HepG2 (cell line): ENCODE measurements around the gene LHFPL2. TPM values are rescaled to one million over a fixed set of nuclear protein-coding genes. Genes with fewer than 3 reads are reported as not detected.

Source experiments
- ATAC-seq: fragments of 200-7000 bp; cut with Tn5 transposase; 3 replicates; pipeline ENCODE4 v1.9.1; 2020; ENCODE audit warnings: mild to moderate bottlenecking, moderate library complexity
- BruUV-seq: library from RNA; stranded (reverse); fragments of 400-500 nt; replicated peaks from 2 replicates; lab custom pipeline; 2021; lab: Mats Ljungman, UMichigan
- CTCF ChIA-PET: fragments of 300-600 bp; formaldehyde crosslinking; extraction: SDS; loops from one replicate; lab custom pipeline; 2021; ENCODE audit warnings: low total read pairs, inconsistent platforms, low intra/inter-chr PET ratio; lab: Yijun Ruan, JAX
- POLR2A ChIA-PET: fragments of 350-600 bp; sonication (Branson Sonifier 250); formaldehyde crosslinking; loops from one replicate; lab custom pipeline; 2020; ENCODE audit warnings: antibody characterized with exemption, inconsistent platforms; lab: Yijun Ruan, JAX
- DNase-seq: peaks from one replicate; pipeline ENCODE4 v3.0.0-alpha.2; 2015; ENCODE audit warnings: low spot score
- FAIRE-seq: peaks from 3 replicates; lab custom pipeline; 2011; peaks lifted over from hg19 to GRCh38; lab: Jason Lieb, UNC
- H2AFZ ChIP-seq: one replicate; pipeline ENCODE4 v1.6.1; 2011; ENCODE audit warnings: low read length, inconsistent platforms
- H3K27ac ChIP-seq: fragments of 300-600 bp; 3 replicates; pipeline ENCODE4 v1.8.0; 2011; ENCODE audit warnings: mixed run types, mild to moderate bottlenecking, mixed read lengths, low read length, inconsistent platforms; ENCODE audit not compliant: insufficient read depth; ENCODE audit errors: extremely low read length
- H3K27me3 ChIP-seq, 2 experiments: fragments of 200-600 bp in 1 of 2; 2 replicates in 1 of 2; 3 replicates in 1 of 2; pipeline versions ENCODE4 v1.6.0 to v1.8.0; 2011; ENCODE audit warnings: low read length in 2 of 2, mild to moderate bottlenecking in 2 of 2, moderate library complexity in 2 of 2, inconsistent platforms in 1 of 2; ENCODE audit not compliant: insufficient read depth in 2 of 2, control insufficient read depth in 1 of 2
- H3K36me3 ChIP-seq, 2 experiments: fragments of 200-600 bp in 1 of 2; replicated peaks in 1 of 2; 2 replicates in 1 of 2; 3 replicates in 1 of 2; pipeline versions ENCODE4 v1.5.1 to v1.8.0; 2011; ENCODE audit warnings: low read length in 2 of 2, inconsistent platforms in 1 of 2; ENCODE audit not compliant: insufficient read depth in 2 of 2, control insufficient read depth in 1 of 2
- H3K4me1 ChIP-seq: 2 replicates; pipeline ENCODE4 v1.5.1; 2012; ENCODE audit warnings: low read length, inconsistent platforms; ENCODE audit not compliant: insufficient read depth
- H3K4me2 ChIP-seq: 2 replicates; pipeline ENCODE4 v1.6.0; 2011; ENCODE audit warnings: low read depth, low read length, inconsistent platforms
- H3K4me3 ChIP-seq, 3 experiments: fragments of 200-600 bp in 1 of 3; sonication (generic), shearing (Covaris generic) in 1 of 3; replicated peaks in 1 of 3; 2 replicates each; pipeline ENCODE4 v1.5.1; 2011 to 2016; ENCODE audit warnings: low read length in 3 of 3, inconsistent platforms in 2 of 3, low read depth in 2 of 3, mild to moderate bottlenecking in 2 of 3, control low read depth in 1 of 3, mixed read lengths in 1 of 3; ENCODE audit not compliant: insufficient read depth in 1 of 3
- H3K79me2 ChIP-seq: one replicate; pipeline ENCODE4 v1.6.1; 2011; ENCODE audit warnings: low read length, inconsistent platforms; ENCODE audit not compliant: insufficient read depth
- H3K9ac ChIP-seq: 2 replicates; pipeline ENCODE4 v1.6.0; 2011; ENCODE audit warnings: mild to moderate bottlenecking, low read depth, low read length, inconsistent platforms; ENCODE audit not compliant: insufficient read depth
- H3K9me3 ChIP-seq: 2 replicates; pipeline ENCODE4 v1.5.1; 2012; ENCODE audit warnings: mild to moderate bottlenecking, low read length
- H4K20me1 ChIP-seq: 2 replicates; pipeline ENCODE4 v1.6.0; 2011; ENCODE audit warnings: inconsistent platforms, mild to moderate bottlenecking, low read length, moderate library complexity; ENCODE audit not compliant: insufficient read depth
- ATAD3A ChIP-seq: sonication (generic); formaldehyde crosslinking; IDR thresholded peaks from 2 replicates; pipeline ENCODE4 v1.4.0; 2020; ENCODE audit warnings: missing genetic modification reagents
- HDAC6 ChIP-seq: fragments of 200-600 bp; sonication (generic); IDR thresholded peaks from 2 replicates; pipeline ENCODE4 v1.7.0; 2017; ENCODE audit warnings: mild to moderate bottlenecking, antibody characterized with exemption, low read length, low read depth
- NCOA5 ChIP-seq: sonication (generic); formaldehyde crosslinking; IDR thresholded peaks from 2 replicates; pipeline ENCODE4 v1.4.0; 2020; ENCODE audit warnings: missing genetic modification reagents
- POLR2A ChIP-seq, 2 experiments: IDR thresholded peaks; 2 replicates each; pipeline ENCODE4 v1.6.1; 2011; ENCODE audit warnings: low read depth in 2 of 2, low read length in 2 of 2, mild to moderate bottlenecking in 1 of 2, moderate library complexity in 1 of 2; ENCODE audit not compliant: insufficient read depth in 1 of 2
- RBM22 ChIP-seq: fragments of 200-400 bp; formaldehyde crosslinking; optimal IDR thresholded peaks from 2 replicates; pipeline ENCODE3; 2017; ENCODE audit warnings: mild to moderate bottlenecking, low read length, moderate library complexity
- STAT5B ChIP-seq: sonication (generic); formaldehyde crosslinking; IDR thresholded peaks from 2 replicates; pipeline ENCODE4 v1.4.0; 2020; ENCODE audit warnings: missing genetic modification reagents
- ZBTB38 ChIP-seq: sonication (generic); formaldehyde crosslinking; IDR thresholded peaks from 2 replicates; pipeline ENCODE4 v1.5.1; 2020; ENCODE audit warnings: mild to moderate bottlenecking, missing genetic modification reagents
- ZNF232 ChIP-seq: sonication (generic); formaldehyde crosslinking; IDR thresholded peaks from 2 replicates; pipeline ENCODE4 v1.4.0; 2020; ENCODE audit warnings: missing genetic modification reagents, borderline replicate concordance
- WGBS: methylation state at CpG from one replicate; pipeline ENCODE4 v1.1.6; 2017; ENCODE audit warnings: low lambda C conversion rate; 5-methylcytosine and 5-hydroxymethylcytosine counted together
- in situ Hi-C: cut with HindIII; loops from 2 replicates; pipeline ENCODE4 v1.10.0; 2017; ENCODE audit warnings: low pct_unique_long_range_greater_than_20kb; ENCODE audit not compliant: extremely low pct_ligation_motif_present
- intact Hi-C: fragments of 100-400 bp; cut with micrococcal nuclease; formaldehyde crosslinking; loops from one replicate; pipeline ENCODE4 v1.10.0; 2022; ENCODE audit not compliant: unreplicated experiment
- polyA plus RNA-seq, 8 experiments: library from polyadenylated mRNA; depleted of rRNA in 3 of 8; stranded (reverse) in 7 of 8; unstranded in 1 of 8; fragments of >200 nt; fragmentation: Illumina TruSeq in 4 of 8; extraction: Trizol in 4 of 8; gene quantifications; 2 replicates each; pipeline versions ENCODE4 v1.2.1 to v1.2.3, GENCODE V29; 2011 to 2016; ENCODE audit warnings: low read depth in 4 of 8, missing spikeins in 1 of 8, mixed read lengths in 1 of 8; ENCODE audit not compliant: insufficient read depth in 1 of 8
- total RNA-seq, 5 experiments: library from RNA; depleted of rRNA; stranded (reverse); fragments of >200 nt; fragmentation: Illumina TruSeq; extraction: Trizol; gene quantifications; 2 replicates each; pipeline ENCODE4 v1.2.3, GENCODE V29; 2016; ENCODE audit warnings: low read depth in 1 of 5
- TF ChIP-seq, protein P1 (sequence below): sonication (generic); formaldehyde crosslinking; IDR thresholded peaks from 2 replicates; pipeline ENCODE4 v1.4.0; 2020; ENCODE audit warnings: missing genetic modification reagents
- TF ChIP-seq, protein P2 (sequence below): IDR thresholded peaks from 2 replicates; pipeline ENCODE4 v1.6.1; 2016; ENCODE audit warnings: low read depth, control low read depth
- TF ChIP-seq, protein P3 (sequence below), 2 experiments: sonication (generic) in 1 of 2; formaldehyde crosslinking in 1 of 2; IDR thresholded peaks; 2 replicates each; pipeline versions ENCODE4 v1.6.1 to v1.9.0; 2014 to 2022; ENCODE audit warnings: antibody characterized with exemption in 1 of 2, borderline replicate concordance in 1 of 2, inconsistent platforms in 1 of 2, low read depth in 1 of 2, missing genetic modification reagents in 1 of 2

The LHFPL2 gene
- total and polyA plus RNA-seq, 2 of the 13 experiments (the other 11 are each of a cell fraction or from before 2014, with no cell fraction given): 6.0 to 20.0 TPM

DNA sequence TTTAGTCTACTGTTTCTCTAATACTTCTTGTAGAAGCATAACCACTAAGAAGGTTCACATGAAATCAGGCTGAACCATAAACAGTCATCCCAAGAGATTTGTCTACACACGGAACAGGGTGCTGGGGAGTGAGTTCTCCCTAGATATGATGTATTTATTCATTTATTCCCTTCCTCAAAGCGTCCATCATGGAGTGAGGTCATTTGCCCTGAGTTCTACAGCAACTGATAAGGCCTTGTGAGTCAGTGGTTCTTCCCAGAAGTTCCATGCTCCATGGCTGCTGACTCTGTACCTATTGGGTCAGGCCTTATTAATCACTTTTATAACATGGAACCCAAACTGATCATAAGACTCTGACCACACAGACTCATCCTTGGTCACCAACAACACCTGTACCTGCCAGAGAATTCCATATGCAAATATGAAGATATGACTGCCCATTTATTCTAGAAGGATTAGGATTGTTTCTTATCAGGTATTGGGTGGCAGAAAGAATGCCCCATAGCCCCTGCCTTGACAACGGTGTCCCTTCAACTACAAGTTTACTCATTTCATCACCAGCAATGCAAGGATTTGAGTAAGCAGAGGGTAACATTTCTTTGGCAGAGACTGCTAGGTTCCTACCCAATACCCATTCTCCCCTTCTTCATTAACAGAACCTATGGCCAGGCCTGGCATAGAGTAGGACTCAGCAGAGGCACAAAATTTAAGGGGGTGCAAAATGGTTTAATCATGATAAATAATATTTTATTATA lies 118.1 kb downstream of the LHFPL2 start (continued):
- TF ChIP-seq, protein P1, sequence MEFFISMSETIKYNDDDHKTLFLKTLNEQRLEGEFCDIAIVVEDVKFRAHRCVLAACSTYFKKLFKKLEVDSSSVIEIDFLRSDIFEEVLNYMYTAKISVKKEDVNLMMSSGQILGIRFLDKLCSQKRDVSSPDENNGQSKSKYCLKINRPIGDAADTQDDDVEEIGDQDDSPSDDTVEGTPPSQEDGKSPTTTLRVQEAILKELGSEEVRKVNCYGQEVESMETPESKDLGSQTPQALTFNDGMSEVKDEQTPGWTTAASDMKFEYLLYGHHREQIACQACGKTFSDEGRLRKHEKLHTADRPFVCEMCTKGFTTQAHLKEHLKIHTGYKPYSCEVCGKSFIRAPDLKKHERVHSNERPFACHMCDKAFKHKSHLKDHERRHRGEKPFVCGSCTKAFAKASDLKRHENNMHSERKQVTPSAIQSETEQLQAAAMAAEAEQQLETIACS: no peak
- TF ChIP-seq, protein P2, sequence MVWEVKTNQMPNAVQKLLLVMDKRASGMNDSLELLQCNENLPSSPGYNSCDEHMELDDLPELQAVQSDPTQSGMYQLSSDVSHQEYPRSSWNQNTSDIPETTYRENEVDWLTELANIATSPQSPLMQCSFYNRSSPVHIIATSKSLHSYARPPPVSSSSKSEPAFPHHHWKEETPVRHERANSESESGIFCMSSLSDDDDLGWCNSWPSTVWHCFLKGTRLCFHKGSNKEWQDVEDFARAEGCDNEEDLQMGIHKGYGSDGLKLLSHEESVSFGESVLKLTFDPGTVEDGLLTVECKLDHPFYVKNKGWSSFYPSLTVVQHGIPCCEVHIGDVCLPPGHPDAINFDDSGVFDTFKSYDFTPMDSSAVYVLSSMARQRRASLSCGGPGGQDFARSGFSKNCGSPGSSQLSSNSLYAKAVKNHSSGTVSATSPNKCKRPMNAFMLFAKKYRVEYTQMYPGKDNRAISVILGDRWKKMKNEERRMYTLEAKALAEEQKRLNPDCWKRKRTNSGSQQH: no peak
- no peak for TF ChIP-seq ATAD3A

DNA sequence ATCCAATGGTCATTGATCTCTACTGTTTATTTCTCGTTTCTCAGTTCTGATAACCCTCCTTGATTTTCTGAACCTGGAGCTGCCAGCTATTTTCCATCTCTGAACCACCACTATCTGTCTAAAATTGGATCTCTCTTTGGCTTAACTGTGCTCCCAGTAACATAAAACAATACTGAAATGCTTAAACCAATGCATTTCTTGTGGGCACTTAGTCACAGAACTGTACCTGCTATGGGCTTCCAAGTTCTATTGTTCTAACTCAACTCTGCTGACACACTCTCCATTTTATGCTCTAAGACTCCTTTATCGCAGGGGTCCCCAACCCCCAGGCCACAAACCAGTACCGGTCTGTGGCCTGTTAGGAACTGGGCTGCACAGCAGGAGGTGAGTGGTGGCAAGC lies 120.6 kb downstream of the LHFPL2 start:
- FAIRE-seq: no peak
- in situ Hi-C loops (no loop called here), intact Hi-C loops (no loop called here)
- no peak for ATAC-seq
- TF ChIP-seq RBM22 (no peak), HDAC6 (no peak), STAT5B (CRISPR knock-in tag) (no peak), ZNF232 (CRISPR knock-in tag) (no peak), ZBTB38 (CRISPR knock-in tag) (no peak), POLR2A (IDR thresholded peaks at IDR 0.05; ENCODE audit: insufficient read depth in 1 of 2, low read depth in 2 of 2, low read length in 2 of 2) (no peak), NCOA5 (no peak)
- TF ChIP-seq, protein P3, sequence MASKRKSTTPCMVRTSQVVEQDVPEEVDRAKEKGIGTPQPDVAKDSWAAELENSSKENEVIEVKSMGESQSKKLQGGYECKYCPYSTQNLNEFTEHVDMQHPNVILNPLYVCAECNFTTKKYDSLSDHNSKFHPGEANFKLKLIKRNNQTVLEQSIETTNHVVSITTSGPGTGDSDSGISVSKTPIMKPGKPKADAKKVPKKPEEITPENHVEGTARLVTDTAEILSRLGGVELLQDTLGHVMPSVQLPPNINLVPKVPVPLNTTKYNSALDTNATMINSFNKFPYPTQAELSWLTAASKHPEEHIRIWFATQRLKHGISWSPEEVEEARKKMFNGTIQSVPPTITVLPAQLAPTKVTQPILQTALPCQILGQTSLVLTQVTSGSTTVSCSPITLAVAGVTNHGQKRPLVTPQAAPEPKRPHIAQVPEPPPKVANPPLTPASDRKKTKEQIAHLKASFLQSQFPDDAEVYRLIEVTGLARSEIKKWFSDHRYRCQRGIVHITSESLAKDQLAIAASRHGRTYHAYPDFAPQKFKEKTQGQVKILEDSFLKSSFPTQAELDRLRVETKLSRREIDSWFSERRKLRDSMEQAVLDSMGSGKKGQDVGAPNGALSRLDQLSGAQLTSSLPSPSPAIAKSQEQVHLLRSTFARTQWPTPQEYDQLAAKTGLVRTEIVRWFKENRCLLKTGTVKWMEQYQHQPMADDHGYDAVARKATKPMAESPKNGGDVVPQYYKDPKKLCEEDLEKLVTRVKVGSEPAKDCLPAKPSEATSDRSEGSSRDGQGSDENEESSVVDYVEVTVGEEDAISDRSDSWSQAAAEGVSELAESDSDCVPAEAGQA (IDR thresholded peaks at IDR 0.05; ENCODE audit: low read depth): no peak
- TF ChIP-seq, protein P3 (CRISPR knock-in tag; IDR thresholded peaks at IDR 0.05; ENCODE audit: borderline replicate concordance): no peak
- Histone ChIP-seq H2AFZ (no peak overlapping the region), H3K4me2 (no peak overlapping the region), H3K4me3 (no peak overlapping the region), H3K27ac (no peak overlapping the region), H3K36me3 (peaks cover 0 to 7% of the 10 kb centered on the region in 2 experiments; a peak in 2 of 5 replicates), H3K79me2 (peaks cover 5% of the 10 kb centered on the region), H3K9me3 (no peaks in the 10 kb centered on the region), H3K27me3 (no peaks in the 10 kb centered on the region), H3K4me1 (peaks cover 12% of the 10 kb centered on the region; the same call in 1 of the 2 replicates), H4K20me1 (no peaks in the 10 kb centered on the region), H3K9ac (no peak overlapping the region)
- no peak for DNase-seq
- ChIA-PET POLR2A (interaction anchor here (1.0 kb wide), 1 partner anchor 9 kb away, joined by 3 read pairs; no protein-coding TSS in a partner anchor), CTCF (no interaction called here)
- 99% methylated on average over 3 of the region's 3 CpGs for WGBS
- BruUV-seq: no TSS peak
